HG03025 (cell line): ENCODE results near the gene ABCA6.

Experiments used
- ATAC-seq: cut with Tn5 transposase; IDR thresholded peaks from one replicate; pipeline ENCODE4 v1.9.1; 2021; ENCODE audit warnings: mild to moderate bottlenecking, moderate library complexity; ENCODE audit not compliant: unreplicated experiment, low FRiP score

ABCA6 gene

GRCh38 chr17:69143683-69144231 lies 2.1 kb upstream of the ABCA6 start:
- no peak for ATAC-seq

- ATAC-seq = no peak
Measured at GRCh38 chr17:69143151-69143550, 1.5 kb upstream of the ABCA6 start.

- ATAC-seq = no peak
Measured at GRCh38 chr17:69142175-69142802, 594 bp upstream of the ABCA6 start.

- ATAC-seq = no peak
Measured at GRCh38 chr17:69134112-69134511, 7.6 kb downstream of the ABCA6 start.

- ATAC-seq = no peak
Measured at GRCh38 chr17:69130627-69131296, 10.9 kb downstream of the ABCA6 start.

- ATAC-seq = no peak
Measured at GRCh38 chr17:69123626-69124025, 18.1 kb downstream of the ABCA6 start.

- no peak for ATAC-seq
Measured at GRCh38 chr17:69122065-69122464, 19.6 kb downstream of the ABCA6 start.

- peak; percentile 38 for ATAC-seq
Measured at GRCh38 chr17:69117855-69118784, 23.6 kb downstream of the ABCA6 start.

- no peak for ATAC-seq
Measured at GRCh38 chr17:69111794-69112193, 29.9 kb downstream of the ABCA6 start.

GRCh38 chr17:69105907-69106730 lies 35.6 kb downstream of the ABCA6 start:
- ATAC-seq = no peak

GRCh38 chr17:69103557-69104233 lies 38.0 kb downstream of the ABCA6 start:
- no peak for ATAC-seq

- ATAC-seq = no peak
Measured at GRCh38 chr17:69098625-69099024, 43.1 kb downstream of the ABCA6 start.

GRCh38 chr17:69096541-69096940 lies 45.2 kb downstream of the ABCA6 start:
- no peak for ATAC-seq

- ATAC-seq = no peak
Measured at GRCh38 chr17:69093995-69094394, 47.7 kb downstream of the ABCA6 start.

- no peak for ATAC-seq
Measured at GRCh38 chr17:69093279-69093789, 48.4 kb downstream of the ABCA6 start.

GRCh38 chr17:69090365-69090764 lies 51.3 kb downstream of the ABCA6 start:
- no peak for ATAC-seq

- ATAC-seq = no peak
Measured at GRCh38 chr17:69088643-69089200, 53.0 kb downstream of the ABCA6 start.

- no peak for ATAC-seq
Measured at GRCh38 chr17:69086641-69087040, 55.1 kb downstream of the ABCA6 start.

- no peak for ATAC-seq
Measured at GRCh38 chr17:69084911-69085310, 56.8 kb downstream of the ABCA6 start.
